Activated CD4-positive, alpha-beta memory T cell treated with anti-CD3 and anti-CD28 coated beads for 36 hours (primary cell): Measurements from ENCODE around the gene ATP7B. TPM values are rescaled to one million over a fixed set of nuclear protein-coding genes. Genes with fewer than 3 reads are reported as not detected.
A peak's percentile ranks its signal among the peaks of the same experiment; 100 is the strongest.

Experiments used
- CTCF ChIA-PET: fragments of 350-600 bp; sonication (Branson Sonifier 250); formaldehyde crosslinking; loops from one replicate; lab custom pipeline; 2021; ENCODE audit warnings: antibody characterized with exemption, inconsistent platforms; lab: Charles Lee
- POLR2A ChIA-PET: fragments of 350-600 bp; sonication (Branson Sonifier 250); formaldehyde crosslinking; loops from one replicate; lab custom pipeline; 2021; ENCODE audit warnings: antibody characterized with exemption; lab: Charles Lee
- DNase-seq: peaks from one replicate; pipeline ENCODE4 v3.0.0-alpha.2; 2020
- H3K27ac Mint-ChIP-seq: one replicate; pipeline ENCODE4 v1.8.0; 2021; ENCODE audit warnings: mixed read lengths
- H3K27me3 Mint-ChIP-seq: one replicate; pipeline ENCODE4 v1.8.0; 2021; ENCODE audit warnings: mixed read lengths
- H3K36me3 Mint-ChIP-seq: one replicate; pipeline ENCODE4 v1.8.0; 2021; ENCODE audit warnings: mixed read lengths
- H3K4me1 Mint-ChIP-seq: one replicate; pipeline ENCODE4 v1.8.0; 2021; ENCODE audit warnings: low read depth, mixed read lengths
- H3K4me3 Mint-ChIP-seq: one replicate; pipeline ENCODE4 v1.8.0; 2021; ENCODE audit warnings: mild to moderate bottlenecking, mixed read lengths
- H3K9me3 Mint-ChIP-seq: one replicate; pipeline ENCODE4 v1.8.0; 2021; ENCODE audit warnings: mixed read lengths
- intact Hi-C: fragments of 100-400 bp; cut with micrococcal nuclease; formaldehyde crosslinking; loops from one replicate; pipeline ENCODE4 v1.15.1; 2023
- total RNA-seq, 2 experiments: library from RNA; stranded (reverse); gene quantifications; one replicate each; pipeline ENCODE4 v1.2.3, GENCODE V29; 2021

ATP7B gene
- total RNA-seq, 2 experiments from 2014 or later: 0.86 to 1.5 TPM

GRCh38 chr13:51955816-51956603 lies 55.2 kb downstream of the ATP7B start:
- intact Hi-C loops: no loop called here
- Mint-ChIP-seq H3K27me3 (no peaks in the 10 kb centered on the region), H3K4me3 (no peak overlapping the region), H3K27ac (no peak overlapping the region), H3K4me1 (peaks cover 38% of the 10 kb centered on the region), H3K36me3 (no peaks in the 10 kb centered on the region), H3K9me3 (peaks cover 2% of the 10 kb centered on the region)
- ChIA-PET POLR2A (no interaction called here), CTCF (interaction anchor here (1.3 kb wide), 1 partner anchor 11 kb away, joined by 3 read pairs; no protein-coding TSS in a partner anchor)
- DNase-seq: no peak

GRCh38 chr13:51955281-51955771 lies 55.9 kb downstream of the ATP7B start:
- Mint-ChIP-seq H3K27me3 (no peaks in the 10 kb centered on the region), H3K9me3 (peaks cover 8% of the 10 kb centered on the region), H3K36me3 (no peaks in the 10 kb centered on the region), H3K27ac (no peak overlapping the region), H3K4me1 (peaks cover 44% of the 10 kb centered on the region), H3K4me3 (no peak overlapping the region)
- ChIA-PET POLR2A (no interaction called here), CTCF (interaction anchor here (1.3 kb wide), 1 partner anchor 11 kb away, joined by 3 read pairs; no protein-coding TSS in a partner anchor)
- DNase-seq: no peak
- intact Hi-C loops: no loop called here

GRCh38 chr13:51953347-51954195 lies 57.7 kb downstream of the ATP7B start:
- ChIA-PET POLR2A (no interaction called here), CTCF (no interaction called here)
- DNase-seq: no peak
- Mint-ChIP-seq H3K36me3 (peaks cover 10% of the 10 kb centered on the region), H3K27ac (no peak overlapping the region), H3K27me3 (no peaks in the 10 kb centered on the region), H3K9me3 (peaks cover 19% of the 10 kb centered on the region), H3K4me3 (no peak overlapping the region), H3K4me1 (peaks cover 39% of the 10 kb centered on the region)
- intact Hi-C loops: no loop called here

GRCh38 chr13:51950722-51951121 lies 60.5 kb downstream of the ATP7B start:
- H3K4me3 Mint-ChIP-seq: no peak overlapping the region
- H3K27ac Mint-ChIP-seq: peak overlapping the region; percentile 6
- peaks cover 19% of the 10 kb centered on the region for H3K9me3 Mint-ChIP-seq
- CTCF ChIA-PET: interaction anchor here (2.0 kb wide), 1 partner anchor 177 kb away, joined by 5 read pairs; no protein-coding TSS in a partner anchor
- peak; percentile 47 for DNase-seq
- no peaks in the 10 kb centered on the region for H3K27me3 Mint-ChIP-seq
- intact Hi-C loops: no loop called here
- POLR2A ChIA-PET: no interaction called here
- H3K36me3 Mint-ChIP-seq: peaks cover 10% of the 10 kb centered on the region
- H3K4me1 Mint-ChIP-seq: peaks cover 32% of the 10 kb centered on the region

- ChIA-PET CTCF (no interaction called here), POLR2A (no interaction called here)
- intact Hi-C loops: no loop called here
These were observed 65.0 kb downstream of the ATP7B start for GRCh38 chr13:51946163-51946669.

GRCh38 chr13:51945149-51945548 lies 66.1 kb downstream of the ATP7B start:
- Mint-ChIP-seq H3K27me3 (no peaks in the 10 kb centered on the region), H3K4me1 (peaks cover 35% of the 10 kb centered on the region), H3K27ac (no peak overlapping the region), H3K36me3 (peaks cover 8% of the 10 kb centered on the region), H3K9me3 (peaks cover 9% of the 10 kb centered on the region), H3K4me3 (no peak overlapping the region)
- POLR2A ChIA-PET: no interaction called here
- intact Hi-C loops: no loop called here
- no peak for DNase-seq
- CTCF ChIA-PET: interaction anchor here (0.6 to 1.4 kb wide), 2 partner anchors 10 to 503 kb away, joined by 3 read pairs; no protein-coding TSS in a partner anchor

More at GRCh38 chr13:51946163-51946669, 65.0 kb downstream of the ATP7B start:
- Mint-ChIP-seq H3K4me1 (peaks cover 41% of the 10 kb centered on the region), H3K9me3 (peaks cover 19% of the 10 kb centered on the region), H3K27me3 (no peaks in the 10 kb centered on the region), H3K36me3 (peaks cover 10% of the 10 kb centered on the region), H3K4me3 (no peak overlapping the region), H3K27ac (no peak overlapping the region)
- no peak for DNase-seq

- Mint-ChIP-seq H3K4me1 (peaks cover 35% of the 10 kb centered on the region), H3K27me3 (no peaks in the 10 kb centered on the region), H3K36me3 (peaks cover 1% of the 10 kb centered on the region), H3K27ac (no peak overlapping the region), H3K4me3 (no peak overlapping the region), H3K9me3 (peaks cover 3% of the 10 kb centered on the region)
- DNase-seq: no peak
- ChIA-PET POLR2A (no interaction called here), CTCF (interaction anchor here (1.4 kb wide), 1 partner anchor 11 kb away, joined by 3 read pairs; no protein-coding TSS in a partner anchor)
- intact Hi-C loops: loop anchor here (5.0 kb wide), 1 partner anchor 68 kb away; the partner anchor contains the start of genes ALG11 and ATP7B
These were observed 66.8 kb downstream of the ATP7B start for GRCh38 chr13:51944428-51944827.

GRCh38 chr13:51943721-51944120 lies 67.5 kb downstream of the ATP7B start:
- ChIA-PET CTCF (no interaction called here), POLR2A (no interaction called here)
- Mint-ChIP-seq H3K27ac (no peak overlapping the region), H3K4me3 (no peak overlapping the region), H3K4me1 (peaks cover 36% of the 10 kb centered on the region), H3K36me3 (no peaks in the 10 kb centered on the region), H3K27me3 (no peaks in the 10 kb centered on the region), H3K9me3 (no peaks in the 10 kb centered on the region)
- intact Hi-C loops: loop anchor here (5.0 kb wide), 1 partner anchor 69 kb away; the partner anchor contains the start of genes ALG11 and ATP7B
- no peak for DNase-seq

- H3K4me1 Mint-ChIP-seq: peaks cover 43% of the 10 kb centered on the region
- intact Hi-C loops: loop anchor here (5.0 kb wide), 1 partner anchor 70 kb away; the partner anchor contains the start of genes ALG11 and ATP7B
- H3K9me3 Mint-ChIP-seq: no peaks in the 10 kb centered on the region
- DNase-seq: peak; percentile 29
- ChIA-PET CTCF (interaction anchor here (0.6 to 1.3 kb wide), 4 partner anchors 49 to 457 kb away, joined by 3 to 4 read pairs (median 3); partner anchors contain the start of gene TMEM272), POLR2A (no interaction called here)
- no peaks in the 10 kb centered on the region for H3K36me3 Mint-ChIP-seq
- no peak overlapping the region for H3K27ac Mint-ChIP-seq
- H3K4me3 Mint-ChIP-seq: no peak overlapping the region
- no peaks in the 10 kb centered on the region for H3K27me3 Mint-ChIP-seq
These were observed 69.1 kb downstream of the ATP7B start for GRCh38 chr13:51942189-51942588.

- Mint-ChIP-seq H3K36me3 (no peaks in the 10 kb centered on the region), H3K9me3 (no peaks in the 10 kb centered on the region), H3K27me3 (no peaks in the 10 kb centered on the region), H3K27ac (no peak overlapping the region), H3K4me3 (no peak overlapping the region), H3K4me1 (peaks cover 32% of the 10 kb centered on the region)
- CTCF ChIA-PET: no interaction called here
- intact Hi-C loops: no loop called here
- no peak for DNase-seq
- POLR2A ChIA-PET: interaction anchor here (0.6 kb wide), 1 partner anchor 168 kb away, joined by 3 read pairs; no protein-coding TSS in a partner anchor
These were observed 72.8 kb downstream of the ATP7B start for GRCh38 chr13:51938454-51938853.

- no peak overlapping the region for H3K27ac Mint-ChIP-seq
- ChIA-PET POLR2A (no interaction called here), CTCF (no interaction called here)
- H3K36me3 Mint-ChIP-seq: no peaks in the 10 kb centered on the region
- H3K4me3 Mint-ChIP-seq: no peak overlapping the region
- H3K9me3 Mint-ChIP-seq: no peaks in the 10 kb centered on the region
- no peaks in the 10 kb centered on the region for H3K27me3 Mint-ChIP-seq
- intact Hi-C loops: no loop called here
- DNase-seq: no peak
- peaks cover 23% of the 10 kb centered on the region for H3K4me1 Mint-ChIP-seq
These were observed 73.6 kb downstream of the ATP7B start for GRCh38 chr13:51937320-51938290.
